SIG-M5 treated with dmso at 0.1 percent for 504 hours (cell line): Measurements from ENCODE around the gene FOXO3.

Experiments
- DNase-seq: peaks from one replicate; lab custom pipeline; 2025; ENCODE audit not compliant: unreplicated experiment; lab: John Stamatoyannopoulos, UW

Gene FOXO3

DNA sequence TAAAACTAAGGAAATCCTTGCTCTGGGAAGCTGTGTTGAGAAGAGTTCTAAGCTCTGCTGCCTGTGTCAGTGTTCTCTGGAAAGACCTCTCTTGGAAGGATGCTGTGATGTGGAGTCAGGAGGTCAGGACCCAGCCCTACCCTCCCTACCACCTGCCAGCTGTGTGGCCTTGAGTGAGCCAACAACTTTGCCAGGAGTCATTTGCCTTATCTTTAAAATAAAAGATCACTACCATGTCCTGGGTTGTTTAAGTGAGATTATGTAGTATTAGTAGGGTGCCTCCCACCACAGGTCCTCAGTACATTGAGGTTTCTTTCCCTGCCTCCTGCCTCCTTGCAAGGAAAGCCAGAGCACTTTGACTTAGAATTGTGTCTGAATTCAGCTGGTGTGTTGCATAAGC, 64.9 kb downstream of the FOXO3 start:
- DNase-seq = no peak

DNA sequence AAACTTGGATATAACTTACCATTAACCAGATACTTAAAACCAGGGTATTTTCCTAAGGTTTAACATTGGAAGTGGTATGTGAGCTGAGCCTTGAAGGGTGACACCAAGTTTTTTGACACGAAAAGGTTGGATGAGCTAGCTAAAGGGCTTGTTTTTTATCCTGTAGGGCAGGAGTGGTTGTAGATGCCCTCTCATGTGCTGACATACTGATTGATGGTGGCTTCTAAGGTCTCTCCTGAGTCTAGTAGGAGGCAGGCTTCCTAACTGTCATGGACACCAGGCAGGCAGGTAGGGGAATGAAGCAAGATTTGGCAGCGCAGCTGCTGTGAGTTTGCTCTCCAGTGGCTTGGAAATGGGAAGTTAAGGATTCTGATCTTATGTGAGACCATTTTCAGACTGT, 66.1 kb downstream of the FOXO3 start:
- DNase-seq = no peak

DNA sequence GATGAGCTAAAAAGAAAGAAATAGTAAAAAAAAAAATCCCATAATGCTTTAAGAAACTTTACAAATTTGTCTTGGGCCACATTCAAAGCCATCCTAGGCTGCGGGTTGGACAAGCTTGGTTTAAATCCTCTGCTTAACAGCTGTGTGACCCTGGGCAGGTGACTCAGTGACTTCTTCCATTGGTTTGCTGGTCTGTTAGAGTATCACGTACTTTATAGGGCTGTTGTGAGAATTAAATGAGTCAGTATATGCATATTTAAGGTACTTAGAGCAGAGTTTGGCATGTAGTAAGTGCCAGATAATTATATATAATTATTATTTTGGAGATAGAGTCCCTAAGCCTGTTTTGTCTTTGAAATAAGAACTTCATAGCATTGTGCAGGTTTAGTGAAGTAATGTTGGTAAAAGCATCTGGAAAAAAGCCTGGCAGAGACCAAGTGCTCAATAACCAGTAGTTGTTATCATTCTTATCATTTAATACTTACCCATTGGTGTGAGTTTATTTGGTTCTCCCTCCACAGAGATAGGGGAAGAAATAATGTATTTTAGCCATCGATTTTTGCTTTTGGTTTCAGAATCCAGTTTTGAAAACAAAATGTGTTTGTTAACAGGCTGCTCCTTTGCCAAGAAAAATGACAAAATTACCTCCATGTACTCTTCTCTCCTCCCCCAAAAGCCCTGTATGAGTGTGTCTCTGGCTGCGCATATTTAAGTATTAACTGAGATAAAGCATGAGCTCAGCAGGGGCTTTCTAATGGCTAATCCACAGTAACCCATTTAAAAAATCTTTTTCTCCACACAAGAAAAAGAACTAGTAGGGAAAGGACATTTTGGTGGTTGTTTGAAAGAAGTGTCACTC, 67.2 kb downstream of the FOXO3 start:
- DNase-seq = no peak

DNA sequence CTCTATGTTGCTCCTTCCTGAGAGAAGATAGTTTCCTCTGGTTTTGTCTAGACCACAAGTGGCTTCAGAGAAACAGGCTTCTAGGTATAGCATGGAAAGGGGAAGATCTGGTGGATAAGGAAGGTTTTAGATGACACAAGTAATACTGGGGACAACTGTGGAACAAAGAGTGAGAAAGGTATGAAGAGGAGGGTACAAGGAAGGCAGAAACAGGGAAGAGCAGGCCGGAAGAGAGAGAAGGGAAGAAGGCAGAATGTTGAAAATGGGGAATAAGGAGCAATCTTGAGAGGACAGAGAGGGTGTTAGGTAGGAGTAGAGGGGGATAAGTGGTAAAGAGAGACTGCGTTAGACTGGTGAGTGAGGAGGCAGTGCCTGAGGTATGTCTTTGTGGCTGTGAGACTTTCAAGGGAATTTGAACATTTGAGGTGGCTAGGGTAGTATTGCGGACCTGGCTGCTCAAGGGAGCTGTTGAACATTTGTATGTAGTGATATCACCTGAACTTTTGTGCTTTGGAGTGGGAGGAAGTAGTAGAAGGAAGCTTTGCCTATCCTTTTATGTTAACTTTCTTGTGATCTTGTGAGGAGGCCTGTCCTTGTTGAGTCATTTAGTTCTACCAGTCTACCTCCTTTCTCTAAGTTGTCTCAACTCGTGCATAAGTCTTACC, 69.5 kb downstream of the FOXO3 start:
- DNase-seq = peak; percentile 10

DNA sequence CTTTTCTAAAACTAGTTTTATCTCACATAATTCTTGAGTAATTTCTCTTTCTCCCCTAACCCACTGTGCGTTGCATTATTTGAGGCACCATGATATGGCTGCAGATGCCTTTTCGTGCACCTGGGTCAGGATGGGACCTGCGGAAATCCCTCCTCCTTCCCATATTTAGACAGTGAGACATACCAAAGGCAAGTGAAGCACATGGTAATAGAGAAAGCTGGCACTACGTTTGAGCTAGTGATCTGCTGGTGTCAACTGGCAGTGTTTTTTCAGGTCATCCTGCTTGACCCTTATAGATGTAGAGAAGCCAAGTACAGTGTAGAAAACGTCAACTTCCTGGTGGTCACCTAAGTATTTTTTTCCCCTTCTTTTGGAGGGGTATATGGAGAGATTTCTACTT, 71.7 kb downstream of the FOXO3 start:
- DNase-seq = no peak

DNA sequence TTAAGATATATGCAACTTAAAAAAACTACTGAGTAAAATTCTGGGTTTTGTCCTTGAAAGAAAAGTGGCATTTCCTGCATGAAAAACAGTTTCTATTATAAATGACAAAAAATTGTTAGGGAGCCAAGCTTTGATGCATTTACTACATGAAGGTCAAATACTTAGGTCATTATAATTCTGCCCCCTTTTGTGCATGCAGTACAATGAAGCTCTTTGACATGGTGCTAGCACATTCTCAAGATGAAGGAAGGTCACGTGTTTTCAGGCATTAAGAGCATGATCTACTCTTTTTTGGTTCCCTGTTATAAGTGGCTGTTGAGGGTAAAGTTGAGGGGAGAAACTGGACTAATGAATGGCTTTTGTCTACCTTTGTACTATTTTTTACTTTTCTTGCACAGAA, 72.7 kb downstream of the FOXO3 start:
- DNase-seq = no peak

DNA sequence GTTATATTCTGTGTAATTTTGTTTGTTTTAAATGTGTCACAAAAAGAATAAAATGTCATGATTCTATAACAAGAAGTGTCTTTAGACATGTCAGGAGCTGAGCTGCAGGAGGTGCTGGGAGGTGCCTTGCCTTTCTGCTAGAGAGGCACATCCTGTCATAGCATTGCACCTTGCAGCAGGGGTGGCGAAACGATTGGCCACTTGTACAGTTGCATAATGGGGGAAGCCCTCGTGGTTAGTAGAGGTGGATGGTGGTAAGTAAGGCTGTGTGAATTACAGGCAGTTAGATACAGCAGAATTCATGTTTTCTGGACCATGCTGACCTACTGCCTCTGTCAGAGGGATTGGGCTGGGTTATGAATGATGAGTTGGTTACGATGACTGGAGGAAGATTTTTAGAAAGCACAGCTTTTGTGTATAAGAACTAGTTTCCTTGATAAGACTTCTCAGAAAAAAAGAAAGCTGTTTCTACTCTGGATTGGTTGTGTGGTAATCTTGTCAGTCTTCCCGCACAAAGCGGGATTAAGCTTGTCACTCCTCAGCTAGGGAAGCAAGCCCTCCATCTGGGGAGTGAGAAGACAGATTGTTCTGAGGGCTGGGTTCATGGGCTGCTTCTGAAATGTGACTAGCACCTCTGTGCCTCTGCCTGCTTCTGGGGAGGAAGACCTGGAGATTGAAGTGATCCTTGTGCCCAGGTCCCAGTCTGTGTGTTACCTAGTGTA, 74.9 kb downstream of the FOXO3 start:
- DNase-seq = peak; percentile 76

DNA sequence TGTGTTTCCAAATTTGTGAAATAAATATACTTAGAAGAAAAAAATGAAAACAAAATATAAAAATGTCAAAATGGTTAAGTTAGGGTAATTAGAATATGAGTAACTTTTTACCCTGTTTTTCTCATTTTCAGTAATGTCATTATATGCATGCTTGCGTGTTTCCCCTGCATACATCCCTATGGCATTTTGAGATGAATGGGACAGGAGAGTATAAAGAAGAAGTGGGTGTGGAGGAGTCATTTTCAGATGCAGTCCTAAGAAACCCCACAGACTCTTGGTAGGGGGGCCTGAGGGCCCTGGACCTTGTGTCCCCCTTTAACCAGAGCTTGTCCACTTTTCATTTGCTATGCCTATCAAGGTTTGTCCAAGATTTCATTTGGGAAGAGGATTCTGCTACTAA, 77.2 kb downstream of the FOXO3 start:
- DNase-seq = no peak

DNA sequence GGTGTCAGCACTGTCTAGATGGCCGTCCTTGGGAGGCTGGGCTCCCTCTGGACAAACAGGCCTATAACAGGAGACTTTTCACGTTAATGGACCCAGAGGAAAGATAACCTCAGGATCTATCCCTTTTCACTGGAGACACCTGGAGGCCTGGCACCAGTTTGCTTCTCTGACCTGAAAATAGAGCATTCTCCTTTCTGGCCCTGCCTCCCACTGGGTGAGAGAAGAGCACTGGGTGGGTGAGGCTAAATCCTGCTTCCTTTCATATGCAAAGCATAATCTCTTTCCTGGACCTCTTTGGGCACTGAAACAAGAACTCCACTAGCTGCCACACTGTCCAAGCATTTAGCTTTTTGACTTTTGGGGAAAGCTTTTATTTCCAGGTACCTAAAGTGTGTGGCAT, 78.3 kb downstream of the FOXO3 start:
- DNase-seq = no peak

DNA sequence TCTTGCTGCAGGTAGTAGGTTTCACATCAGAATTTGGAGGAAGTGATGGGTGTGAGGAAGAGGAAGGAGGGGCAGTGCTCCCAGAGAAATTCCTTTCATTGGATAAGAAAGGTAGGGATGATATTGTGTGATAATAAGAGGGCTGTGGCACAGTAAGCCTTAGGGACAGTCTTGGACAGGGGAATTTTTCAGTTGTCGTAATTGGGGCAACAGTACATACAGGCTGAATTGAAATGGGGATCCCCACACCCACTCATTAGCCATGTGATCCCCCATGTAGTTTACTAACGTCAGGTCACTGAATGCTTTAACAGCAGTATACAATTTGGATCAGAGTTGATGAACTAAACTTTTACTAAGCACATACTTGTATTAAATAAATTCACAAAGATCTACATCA, 79.4 kb downstream of the FOXO3 start:
- no peak for DNase-seq

DNA sequence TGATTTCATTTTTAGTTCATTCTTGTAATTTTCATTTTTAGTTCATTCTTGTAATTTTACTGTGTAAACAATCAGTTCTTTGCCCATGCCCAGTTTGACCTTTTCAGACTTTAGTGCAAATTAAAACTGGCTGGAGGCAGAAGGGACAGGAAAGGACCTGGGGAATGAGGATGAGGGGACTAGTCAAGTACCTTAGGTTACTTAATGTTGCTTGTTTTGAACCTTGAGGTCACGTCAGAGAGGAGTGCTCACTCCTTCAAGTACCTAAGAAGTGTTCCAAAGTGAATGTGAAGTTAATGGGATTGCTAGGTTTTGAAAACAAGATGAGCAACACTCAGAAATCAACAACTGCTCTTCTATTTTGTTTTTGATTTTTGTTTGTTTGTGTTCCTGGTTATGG, 82.5 kb downstream of the FOXO3 start:
- no peak for DNase-seq

DNA sequence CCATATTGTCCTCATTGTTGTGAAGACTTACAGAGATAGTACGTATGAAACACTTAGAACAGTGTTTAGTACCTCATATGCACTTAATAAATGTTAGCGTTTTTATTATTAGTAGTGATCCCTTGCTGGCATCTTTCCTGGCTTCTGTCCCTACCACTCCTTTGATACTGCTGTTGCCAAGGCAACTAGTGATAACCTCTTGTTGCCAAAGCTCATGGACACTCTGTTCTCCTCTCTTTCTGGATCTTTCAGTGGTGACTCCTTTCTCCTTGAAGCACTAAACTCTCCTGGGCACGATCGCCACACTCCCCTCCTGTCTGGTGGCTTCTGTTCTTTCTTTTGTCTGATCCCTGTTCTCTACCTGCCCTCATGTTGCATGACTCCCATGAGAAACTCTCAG, 83.5 kb downstream of the FOXO3 start:
- DNase-seq = no peak

DNA sequence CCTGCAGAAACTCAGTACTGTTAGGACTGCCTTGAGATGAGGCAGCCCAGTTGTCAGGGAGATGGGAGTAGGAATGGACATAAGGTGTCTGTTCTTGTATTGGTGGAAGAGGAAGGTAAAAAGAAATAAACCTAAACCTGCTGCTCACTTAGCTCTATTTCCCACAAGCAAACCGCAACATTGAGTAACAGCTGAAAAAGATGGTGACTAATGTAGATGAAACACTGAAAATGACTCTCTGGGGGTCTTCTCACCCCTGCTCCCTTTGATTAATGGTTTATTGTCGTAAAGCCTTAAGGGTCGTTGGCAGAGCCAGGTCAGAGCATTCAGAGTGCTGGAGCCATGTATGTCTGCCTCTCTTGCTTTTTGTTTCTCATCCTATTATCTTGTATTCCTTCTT, 87.5 kb downstream of the FOXO3 start:
- peak; percentile 48 for DNase-seq

DNA sequence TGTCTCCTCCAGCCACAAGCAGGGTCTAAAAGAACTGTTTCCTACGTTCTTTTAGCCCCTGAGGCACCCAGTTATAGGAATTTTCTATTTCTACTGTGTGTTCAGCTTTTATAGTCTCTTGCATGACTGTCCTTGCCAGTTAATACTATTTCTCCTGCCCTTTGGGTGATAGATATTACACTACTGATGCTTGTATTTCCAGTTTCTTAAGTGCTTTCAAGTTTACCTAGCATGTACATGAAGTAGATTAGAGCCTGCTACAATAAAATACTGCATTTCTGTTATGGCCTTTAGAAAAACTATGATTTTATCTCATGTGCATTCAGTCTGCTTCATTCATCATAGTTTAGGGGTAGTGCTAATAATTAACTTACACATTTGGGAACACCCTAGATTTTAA, 89.6 kb downstream of the FOXO3 start:
- no peak for DNase-seq

DNA sequence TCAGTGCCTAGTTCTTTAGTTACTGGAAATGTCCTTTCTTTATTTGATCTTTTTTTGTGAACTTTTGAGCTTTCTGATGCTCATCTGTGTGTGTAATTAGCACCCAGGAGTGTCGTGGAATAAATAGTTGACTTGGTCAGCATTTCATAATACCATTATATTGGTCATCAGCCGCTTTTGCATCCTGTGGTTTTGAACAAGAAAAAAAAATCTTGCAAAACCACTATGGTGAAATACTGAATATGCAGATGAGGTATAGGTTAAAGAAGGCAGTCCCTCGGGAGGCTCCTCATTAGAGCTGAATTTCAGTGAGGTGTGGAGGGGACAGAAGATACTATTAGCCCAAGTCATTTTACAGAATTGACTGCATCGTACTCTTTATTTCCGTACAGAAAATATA, 90.1 kb downstream of the FOXO3 start:
- DNase-seq = peak; percentile 79

DNA sequence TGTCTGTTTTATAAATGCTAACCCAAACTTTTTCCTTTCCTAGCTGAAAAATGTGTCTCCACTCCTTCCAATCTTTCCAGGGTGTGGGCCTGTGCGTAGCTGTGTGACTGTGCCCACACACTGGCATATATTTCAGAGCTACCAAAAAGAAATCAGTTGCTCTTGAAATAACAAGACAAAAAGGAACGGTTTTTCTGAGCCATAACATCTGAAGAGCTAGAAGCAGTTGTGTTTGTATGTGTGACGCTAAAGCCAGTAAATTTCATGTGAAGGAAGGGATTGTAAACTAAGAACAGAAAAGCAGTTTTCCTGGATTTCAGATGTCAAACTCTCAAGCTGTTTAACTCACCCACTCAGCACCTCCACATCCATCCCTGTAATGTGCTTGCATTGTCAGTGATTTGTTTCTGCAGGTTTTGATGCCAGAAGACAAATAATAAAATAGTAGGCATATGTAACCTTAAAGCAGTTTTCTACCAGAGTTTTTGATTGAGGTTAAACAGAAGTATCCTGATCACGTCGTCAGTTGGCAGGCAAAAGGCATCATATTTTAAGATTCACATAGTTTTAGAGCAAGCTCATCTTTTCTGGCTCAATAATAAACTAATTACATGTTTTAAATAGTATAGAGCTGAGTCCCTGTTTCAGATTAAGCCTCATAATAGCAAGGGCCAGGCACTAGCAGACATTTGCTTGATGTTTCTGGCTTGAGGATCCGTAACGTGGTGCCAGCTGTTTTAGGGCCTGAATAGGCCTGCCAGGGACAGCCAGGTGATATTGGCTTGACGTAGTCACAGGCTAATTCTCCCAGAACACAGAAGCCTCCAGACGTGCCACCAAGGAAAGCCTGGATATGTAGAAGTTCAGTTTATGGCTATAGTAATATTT, 90.9 kb downstream of the FOXO3 start:
- no peak for DNase-seq

DNA sequence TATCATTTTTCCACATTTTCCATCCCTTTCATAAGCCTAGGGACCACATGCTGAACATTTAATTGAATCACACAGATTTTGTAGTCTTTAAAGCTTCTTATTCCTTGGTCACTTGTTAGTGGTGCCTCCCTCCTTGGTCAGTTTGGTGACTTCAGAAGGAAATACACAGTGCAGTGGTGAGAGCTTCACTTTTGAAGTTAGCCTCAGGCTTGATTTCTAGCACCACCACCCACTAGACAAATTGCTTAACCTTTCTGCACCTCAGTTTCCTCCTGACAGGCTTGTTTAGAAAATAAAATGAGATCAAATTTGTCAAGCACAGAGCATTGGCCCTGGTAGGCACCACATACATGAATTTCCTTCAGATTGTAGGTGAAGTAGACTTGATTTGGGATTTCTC, 91.7 kb downstream of the FOXO3 start:
- no peak for DNase-seq

DNA sequence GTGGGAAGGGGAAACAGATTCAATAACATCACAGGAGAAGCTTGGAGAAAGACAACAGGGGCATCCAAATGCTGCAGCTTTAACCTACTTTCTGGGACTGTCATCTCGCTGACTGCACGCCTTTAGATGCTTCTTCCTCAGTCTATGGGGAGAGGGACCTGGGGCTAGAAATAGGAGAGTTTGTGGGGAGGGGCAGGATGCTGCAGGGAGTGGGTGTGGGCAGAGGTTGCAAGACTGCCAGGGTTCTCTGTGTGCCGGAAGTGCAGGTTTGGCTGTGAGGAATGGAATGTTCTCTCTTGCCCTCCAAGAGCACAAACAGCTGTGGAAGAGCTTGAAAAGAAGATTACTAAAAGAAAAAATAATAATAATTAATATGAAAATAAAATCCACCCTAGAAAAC, 93.2 kb downstream of the FOXO3 start:
- DNase-seq = no peak

DNA sequence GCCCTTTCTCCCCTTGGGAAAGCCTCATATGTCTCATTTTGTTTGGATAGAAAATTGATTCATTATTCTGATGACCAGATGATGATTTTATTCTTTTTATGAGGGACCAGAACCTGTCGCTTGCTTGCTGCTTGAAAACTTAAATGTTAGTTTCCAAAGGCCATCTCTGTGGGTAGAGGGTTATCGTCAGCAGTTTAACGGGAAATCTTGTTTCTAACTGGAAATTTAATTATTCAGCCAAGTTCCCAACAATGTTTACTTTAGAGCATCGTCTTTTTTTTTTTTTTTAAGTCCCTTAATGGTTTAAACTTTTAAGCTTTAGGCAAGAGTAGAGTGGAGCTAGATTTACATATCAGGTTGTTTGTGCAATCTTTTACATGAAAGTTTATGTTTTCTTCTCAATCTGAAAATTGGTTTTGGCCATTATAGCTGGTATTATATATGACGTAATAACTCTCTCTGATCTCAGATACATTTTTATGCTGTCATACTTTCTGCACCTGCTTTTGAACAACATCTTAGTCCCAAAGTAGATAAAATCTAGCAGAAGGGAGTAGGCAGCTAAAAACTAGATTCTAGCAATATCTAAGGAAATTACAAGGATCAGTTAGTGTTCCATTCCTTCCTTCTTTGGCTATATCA, 93.9 kb downstream of the FOXO3 start:
- no peak for DNase-seq

DNA sequence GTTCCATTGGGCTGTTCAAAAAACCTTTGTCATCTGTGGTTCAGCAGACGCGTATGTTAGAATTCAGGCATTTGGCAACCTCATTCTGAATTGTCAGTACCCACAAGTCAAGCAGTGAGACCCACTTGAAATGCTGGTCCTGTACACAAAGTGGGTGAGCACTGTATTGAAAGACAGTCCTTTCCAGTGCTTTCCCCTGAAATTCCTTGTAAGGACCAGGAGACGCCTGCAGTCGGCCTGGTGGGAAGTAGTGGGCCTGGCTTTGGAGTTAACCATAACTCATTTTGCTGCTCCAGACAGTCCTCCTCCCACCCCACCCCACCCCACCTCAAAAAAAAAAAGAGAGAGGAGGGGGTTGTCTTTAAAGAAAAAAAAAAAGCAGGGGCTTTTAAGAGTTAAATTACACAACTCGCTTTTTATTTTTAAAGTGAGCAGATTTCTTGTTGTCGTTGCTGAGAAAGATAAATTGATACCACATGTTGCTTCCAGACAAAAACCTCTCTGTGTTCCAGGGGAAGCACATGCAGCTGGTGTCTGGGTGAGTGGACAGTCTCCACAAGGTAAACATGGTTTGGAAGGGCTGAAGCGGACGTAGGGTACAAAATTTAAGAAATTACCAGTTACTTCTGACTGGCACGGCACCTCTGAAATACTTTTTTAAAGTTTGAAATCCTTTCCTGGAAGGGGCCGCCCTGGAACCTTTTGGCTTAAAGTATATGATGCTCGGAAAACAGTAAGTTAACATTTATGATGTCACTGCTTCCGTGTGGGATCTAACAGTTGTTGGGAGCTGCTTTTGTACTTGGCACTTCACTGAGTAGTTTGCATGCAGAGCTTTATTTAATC, 95.3 kb downstream of the FOXO3 start:
- no peak for DNase-seq
